GM12892 (cell line): Measurements from ENCODE around the gene CCDC136.
A peak's percentile ranks its signal among the peaks of the same experiment; 100 is the strongest.

Source experiments
- DNase-seq: peaks from one replicate; pipeline ENCODE4 v3.0.0; 2011; ENCODE audit not compliant: insufficient read length
- FAIRE-seq: peaks from 2 replicates; lab custom pipeline; 2011; peaks lifted over from hg19 to GRCh38; lab: Jason Lieb, UNC
- POLR2A ChIP-seq: IDR thresholded peaks from 2 replicates; pipeline ENCODE4 v1.6.1; 2011; ENCODE audit warnings: low read depth, low read length, control low read depth
- POLR2AphosphoS5 ChIP-seq: IDR thresholded peaks from 2 replicates; pipeline ENCODE4 v1.6.1; 2011; ENCODE audit warnings: low read depth, low read length, control low read depth
- TAF1 ChIP-seq: IDR thresholded peaks from 2 replicates; pipeline ENCODE4 v1.6.1; 2011; ENCODE audit warnings: low read depth, mild to moderate bottlenecking, control low read depth, low read length, borderline replicate concordance

CCDC136 gene

GRCh38 chr7:128855559-128855958, 63.8 kb downstream of the CCDC136 start:
- DNase-seq: no peak
- peak; percentile 50 for FAIRE-seq
- no peak for TF ChIP-seq TAF1
- TF ChIP-seq POLR2A: no peak
- no peak for TF ChIP-seq POLR2AphosphoS5

DNA sequence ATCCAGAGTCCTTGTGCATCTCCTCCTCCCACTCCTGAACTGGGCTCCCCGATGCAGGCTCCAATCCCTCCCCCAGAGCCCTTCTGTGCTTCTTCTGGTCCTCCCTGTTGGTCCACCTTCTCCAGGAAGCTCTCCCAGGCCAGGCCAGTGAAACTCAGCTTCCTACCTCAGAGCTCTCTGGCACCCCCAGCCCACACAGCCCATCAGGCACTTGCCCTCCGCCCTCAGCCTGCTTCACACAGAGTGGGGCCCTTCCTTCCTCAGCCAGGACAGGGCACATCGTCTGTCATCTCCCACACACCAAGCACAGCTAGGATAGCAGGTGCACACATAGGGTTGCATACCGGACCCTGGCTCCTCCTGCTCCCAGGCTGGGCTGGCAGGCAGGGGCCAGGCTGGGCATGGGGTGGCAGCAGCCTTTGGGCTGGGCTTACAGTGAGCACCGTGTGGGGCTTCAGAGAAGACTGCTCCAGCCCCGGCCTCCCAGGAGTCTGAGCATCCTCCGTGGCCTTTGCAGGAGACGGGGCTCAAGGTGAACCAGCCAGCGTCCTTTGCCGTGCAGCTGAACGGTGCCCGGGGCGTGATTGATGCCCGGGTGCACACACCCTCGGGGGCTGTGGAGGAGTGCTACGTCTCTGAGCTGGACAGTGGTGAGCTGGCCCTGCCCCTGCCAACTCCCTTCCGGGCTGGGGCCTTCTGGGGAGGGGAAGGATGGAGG, 64.4 kb downstream of the CCDC136 start:
- FAIRE-seq: no peak
- TF ChIP-seq POLR2AphosphoS5: no peak
- no peak for TF ChIP-seq TAF1
- TF ChIP-seq POLR2A: no peak
- DNase-seq: no peak

GRCh38 chr7:128858380-128859231, 66.8 kb downstream of the CCDC136 start:
- DNase-seq: no peak
- TF ChIP-seq TAF1 (no peak), POLR2AphosphoS5 (no peak), POLR2A (no peak)
- no peak for FAIRE-seq

DNA sequence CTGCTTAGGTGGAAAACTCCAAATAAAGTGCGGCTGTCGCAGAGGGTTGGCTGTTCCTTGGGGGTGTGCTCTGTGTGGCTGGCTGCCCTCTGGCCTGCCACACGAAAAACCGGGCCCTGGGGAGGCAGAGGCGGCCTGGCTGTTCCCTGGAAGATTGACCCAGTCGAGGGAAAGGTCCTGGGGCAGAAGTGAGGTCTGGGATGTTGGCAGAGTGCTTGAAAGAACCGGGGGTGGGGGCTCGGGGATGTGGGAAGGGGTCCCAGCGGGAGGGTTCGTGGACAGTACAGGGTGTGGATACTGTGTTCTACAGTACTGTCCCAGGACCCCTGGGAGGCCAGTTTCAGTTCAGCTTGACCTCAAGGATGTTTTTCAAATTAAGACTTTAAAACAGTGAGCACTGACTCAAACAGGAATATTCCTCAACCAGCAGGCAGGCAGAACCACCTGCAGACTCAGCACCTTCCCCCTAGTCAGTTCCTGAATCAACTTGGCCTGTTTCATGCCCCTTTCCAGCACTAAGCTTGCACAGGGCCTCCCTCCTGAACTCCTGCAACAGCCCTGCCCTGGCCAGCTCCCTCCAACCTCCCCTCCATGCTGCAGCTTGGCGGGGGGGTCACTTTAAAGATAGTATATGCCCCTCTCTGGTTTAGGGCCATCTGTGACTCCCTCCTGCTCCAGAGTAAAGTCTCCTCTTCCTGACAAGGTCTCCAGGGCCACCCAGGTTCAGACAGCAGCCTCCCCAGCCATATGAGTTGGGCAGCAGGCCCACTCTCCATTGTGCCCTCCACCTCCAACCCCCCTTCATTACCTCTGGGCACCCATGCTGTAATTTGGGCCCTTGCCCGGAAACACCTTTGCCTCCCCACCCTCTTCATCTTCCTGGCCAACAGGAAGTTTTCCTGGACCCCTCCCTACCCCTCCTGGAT, 67.7 kb downstream of the CCDC136 start:
- FAIRE-seq (peak; percentile 21), DNase-seq (no peak)
- TF ChIP-seq POLR2AphosphoS5 (no peak), POLR2A (no peak), TAF1 (no peak)

GRCh38 chr7:128860158-128861073, 68.6 kb downstream of the CCDC136 start:
- no peak for TF ChIP-seq POLR2AphosphoS5
- no peak for TF ChIP-seq TAF1
- TF ChIP-seq POLR2A: no peak
- FAIRE-seq (no peak), DNase-seq (no peak)

DNA sequence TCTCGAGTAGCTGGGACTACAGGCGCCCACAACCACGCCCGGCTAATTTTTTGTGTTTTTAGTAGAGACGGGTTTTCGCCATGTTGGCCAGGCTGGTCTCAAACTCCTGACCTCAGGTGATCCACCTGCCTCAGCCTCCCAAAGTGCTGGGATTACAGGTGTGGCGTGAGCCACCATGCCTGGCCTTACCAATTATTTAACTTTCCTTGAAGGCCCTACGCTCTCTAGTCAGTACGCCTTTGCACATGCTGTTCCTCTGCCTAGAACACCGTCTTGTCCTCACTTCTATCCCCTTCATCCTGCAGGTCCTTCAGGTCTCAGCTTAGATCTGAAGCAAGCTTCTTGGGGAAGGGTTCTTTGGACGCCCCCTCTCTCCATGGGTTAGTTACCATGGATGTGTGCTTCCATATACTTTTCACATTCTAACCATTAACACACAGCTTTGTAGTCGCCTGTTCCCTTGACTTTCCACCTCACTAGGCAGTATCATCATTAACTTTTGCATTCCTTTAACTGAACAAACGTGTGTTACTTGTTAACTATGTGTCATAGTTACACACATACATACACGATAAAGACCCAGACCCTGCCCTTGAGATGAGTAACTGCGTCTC, 70.3 kb downstream of the CCDC136 start:
- TF ChIP-seq POLR2AphosphoS5 (no peak), POLR2A (no peak), TAF1 (no peak)
- DNase-seq (no peak), FAIRE-seq (no peak)

GRCh38 chr7:128862571-128863432, 71.0 kb downstream of the CCDC136 start, which contains the start of gene ATP6V1F:
Gene ATP6V1F, plus strand, starts transcription at chr7:128862856. Its CDS starts 49 bp downstream, at chr7:128862905.
- FAIRE-seq: peak; percentile 99
- TF ChIP-seq TAF1: peak; percentile 68; the same call in 1 of the 2 replicates
- peak; percentile 73 for TF ChIP-seq POLR2A
- TF ChIP-seq POLR2AphosphoS5: peak; percentile 63
- DNase-seq: peak; percentile 98

- no peak for FAIRE-seq
- DNase-seq: no peak
- no peak for TF ChIP-seq TAF1
- TF ChIP-seq POLR2A: no peak
- no peak for TF ChIP-seq POLR2AphosphoS5
Measured at GRCh38 chr7:128863433-128863989, 71.7 kb downstream of the CCDC136 start.
